ENCODE data around the gene CYFIP2. TPM values are rescaled to one million over a fixed set of nuclear protein-coding genes. Genes with fewer than 3 reads are reported as not detected.

CYFIP2 gene
- total RNA-seq, 8 experiments from 2014 or later: 8.0 to 116 (median 88.5) TPM

DNA sequence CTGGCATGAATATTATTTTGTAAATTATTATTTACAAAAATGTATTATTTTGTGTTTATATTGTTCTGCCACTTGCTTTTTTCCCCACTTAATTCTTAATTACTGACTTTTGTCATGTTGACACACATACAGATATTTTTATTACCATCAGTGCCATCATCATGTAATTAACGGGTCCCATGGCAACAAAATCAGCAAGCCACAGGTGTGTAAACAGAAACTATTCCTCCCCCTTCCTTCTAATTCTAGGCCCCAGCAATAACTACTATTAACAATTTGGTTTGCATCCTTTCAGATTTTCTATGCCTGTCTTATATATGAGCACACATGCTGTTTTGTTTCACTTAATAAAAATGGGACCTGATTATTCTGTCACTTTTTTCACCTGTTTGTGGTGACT is 29.3 kb downstream of the CYFIP2 start:
- Histone ChIP-seq H3K4me3 (no peak overlapping the region), H3K27ac (no peak overlapping the region), H3K4me1 (replicated peaks in 1 of 2) (no peaks in the 10 kb centered on the region)
- peak in 1 of 8 experiments; percentile 32 for ATAC-seq (replicated peaks in 6 of 8)
- in situ Hi-C loops (cut with MboI; ENCODE audit: low pct_unique_long_range_greater_than_20kb in 2 of 9, low sequenced_read_pairs in 9 of 9, unreplicated experiment in 9 of 9): loop anchor here in 1 of 9 experiments (25.0 kb wide), 1 partner anchor 133 kb away; the partner anchor contains the start of gene GARIN3
- 17 to 100% (median 100%) methylated on average over 1 of the region's 1 CpG; no CpG with 5 or more reads in 3 of the 10 experiments for WGBS, 10 experiments

DNA sequence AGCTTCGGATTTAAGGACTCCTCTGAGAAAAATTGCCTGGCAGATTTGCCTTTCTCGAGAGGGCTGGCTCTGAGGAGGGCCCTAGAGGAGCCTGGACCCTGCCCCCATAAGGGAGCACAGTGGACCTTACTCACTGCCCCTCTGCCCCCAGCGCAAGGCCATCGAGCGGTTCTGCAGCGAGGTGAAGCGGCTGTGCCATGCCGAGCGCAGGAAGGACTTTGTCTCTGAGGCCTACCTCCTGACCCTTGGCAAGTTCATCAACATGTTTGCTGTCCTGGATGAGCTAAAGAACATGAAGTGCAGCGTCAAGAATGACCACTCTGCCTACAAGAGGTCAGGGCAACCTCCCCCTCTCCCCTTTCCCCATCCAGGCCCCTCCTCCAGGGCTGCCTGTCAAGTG is 34.6 kb downstream of the CYFIP2 start:
- H3K27ac ChIP-seq: no peak overlapping the region
- no peaks in the 10 kb centered on the region for H3K4me1 ChIP-seq (replicated peaks in 1 of 2)
- in situ Hi-C loops (cut with MboI; ENCODE audit: low pct_unique_long_range_greater_than_20kb in 2 of 9, low sequenced_read_pairs in 9 of 9, unreplicated experiment in 9 of 9): no loop called here
- WGBS, 10 experiments: 58 to 100% (median 90%) methylated on average over 1 to 8 of the region's 10 CpGs; no CpG with 5 or more reads in 5 of the 10 experiments
- ATAC-seq (replicated peaks in 6 of 8): no peak
- no peak overlapping the region for H3K4me3 ChIP-seq

DNA sequence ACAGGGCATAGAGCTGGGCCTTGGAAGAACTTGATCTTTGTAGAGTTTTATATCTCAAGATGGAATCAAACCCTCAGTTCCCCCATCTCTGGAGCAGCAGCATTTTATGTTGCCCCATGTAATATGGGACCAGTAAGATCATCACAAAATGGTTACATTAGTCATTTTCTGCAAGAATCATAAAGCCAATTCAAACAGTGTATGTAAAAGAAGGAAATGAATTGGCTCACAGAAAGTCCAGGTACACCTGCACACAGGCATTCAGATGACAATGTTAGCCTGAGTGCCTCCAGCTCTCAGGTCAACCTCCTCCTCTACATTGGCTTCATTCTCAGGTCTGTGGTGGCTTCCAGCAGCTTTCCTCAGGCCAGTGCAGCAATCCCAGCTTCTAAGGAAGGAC is 35.1 kb downstream of the CYFIP2 start:
- H3K4me3 ChIP-seq: no peak overlapping the region
- no peak for ATAC-seq (replicated peaks in 6 of 8)
- in situ Hi-C loops (cut with MboI; ENCODE audit: low pct_unique_long_range_greater_than_20kb in 2 of 9, low sequenced_read_pairs in 9 of 9, unreplicated experiment in 9 of 9): no loop called here

DNA sequence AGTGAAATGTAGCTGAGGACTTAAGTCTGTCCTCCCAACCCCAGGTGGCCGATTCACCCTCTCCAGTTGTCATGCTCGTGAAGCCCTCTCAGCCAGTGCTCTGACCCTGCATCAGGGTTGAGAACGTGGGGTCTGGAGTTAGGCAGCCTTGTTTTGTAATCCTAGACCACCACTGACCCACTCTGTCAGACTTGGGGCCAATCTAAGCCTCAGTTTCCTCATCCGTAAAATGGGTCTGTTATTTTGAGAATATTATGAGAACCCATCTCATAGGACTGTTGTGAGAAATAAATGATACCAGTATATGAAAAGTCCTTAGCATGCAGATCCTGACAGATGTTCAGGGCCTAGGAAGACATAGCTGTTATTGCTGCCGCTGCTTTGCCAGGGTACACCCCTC is 37.1 kb downstream of the CYFIP2 start:
- H3K4me3 ChIP-seq: no peak overlapping the region
- no peak overlapping the region for H3K27ac ChIP-seq
- 50 to 100% (median 100%) methylated on average over 1 to 4 of the region's 5 CpGs; no CpG with 5 or more reads in 3 of the 10 experiments for WGBS, 10 experiments
- H3K4me1 ChIP-seq (replicated peaks in 1 of 2): no peaks in the 10 kb centered on the region
- ATAC-seq (replicated peaks in 6 of 8): no peak
- in situ Hi-C loops (cut with MboI; ENCODE audit: low pct_unique_long_range_greater_than_20kb in 2 of 9, low sequenced_read_pairs in 9 of 9, unreplicated experiment in 9 of 9): no loop called here

More for the DNA sequence above, 35.1 kb downstream of the CYFIP2 start:
- no peak overlapping the region for H3K27ac ChIP-seq
- H3K4me1 ChIP-seq (replicated peaks in 1 of 2): no peaks in the 10 kb centered on the region

DNA sequence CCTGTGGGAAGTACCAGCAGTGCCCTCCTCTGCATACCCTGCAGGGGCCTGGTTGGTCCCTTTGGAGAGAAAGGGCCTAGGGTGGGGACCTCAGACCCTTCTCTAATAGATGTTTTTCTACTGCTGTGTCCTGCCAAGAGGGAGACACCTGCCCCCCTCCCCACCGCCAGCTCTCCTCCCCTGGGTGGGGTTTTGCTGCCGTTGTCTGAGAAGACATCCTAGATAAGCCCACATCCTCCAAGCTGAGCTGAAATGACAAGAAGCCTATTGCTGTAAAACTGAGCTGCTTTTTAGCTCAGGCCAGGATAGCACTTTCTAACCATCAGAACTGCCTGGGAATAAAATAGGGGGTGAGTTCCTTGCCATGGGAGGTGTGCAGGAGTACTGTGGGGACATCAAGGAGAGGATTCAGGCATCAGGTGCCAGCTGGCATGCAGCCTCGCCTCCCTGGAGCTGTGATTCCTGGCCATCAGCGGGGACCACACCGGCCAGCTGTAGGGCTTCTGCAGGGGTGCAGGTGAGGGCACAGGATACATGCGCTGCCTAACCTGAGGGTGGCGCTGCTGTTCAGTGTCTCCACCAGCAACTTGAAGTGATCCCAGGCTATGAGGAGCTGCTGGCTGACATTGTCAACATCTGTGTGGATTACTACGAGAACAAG is 37.9 kb downstream of the CYFIP2 start:
- Histone ChIP-seq H3K27ac (no peak overlapping the region), H3K4me3 (no peak overlapping the region), H3K4me1 (replicated peaks in 1 of 2) (no peaks in the 10 kb centered on the region)
- WGBS, 10 experiments: 62 to 100% (median 80%) methylated on average over 1 to 5 of the region's 8 CpGs; no CpG with 5 or more reads in 3 of the 10 experiments
- in situ Hi-C loops (cut with MboI; ENCODE audit: low pct_unique_long_range_greater_than_20kb in 2 of 9, low sequenced_read_pairs in 9 of 9, unreplicated experiment in 9 of 9): no loop called here
- peak in 2 of 8 experiments; percentile 33 to 42 for ATAC-seq (replicated peaks in 6 of 8)

DNA sequence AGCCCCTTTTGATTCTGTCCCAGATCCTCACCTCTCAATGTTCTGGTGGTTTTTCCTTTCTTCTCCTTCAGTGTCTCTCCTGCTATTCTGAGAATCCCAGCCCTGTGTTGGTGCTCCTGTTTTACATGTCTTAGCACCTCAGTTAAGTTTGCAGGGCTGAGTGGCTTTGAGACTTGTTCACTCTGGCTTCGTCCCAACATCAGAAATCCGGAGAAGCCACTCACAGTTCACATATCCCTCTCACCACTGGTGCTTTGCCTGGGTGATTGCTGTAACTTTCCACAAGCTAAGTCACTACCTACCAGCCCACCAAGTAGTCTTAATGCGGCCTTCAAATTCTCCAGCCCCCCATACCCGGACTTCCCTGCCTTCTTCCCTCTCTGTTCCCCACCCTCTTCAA is 40.2 kb downstream of the CYFIP2 start:
- no peak overlapping the region for H3K27ac ChIP-seq
- H3K4me1 ChIP-seq (replicated peaks in 1 of 2): no peaks in the 10 kb centered on the region
- H3K4me3 ChIP-seq: no peak overlapping the region
- in situ Hi-C loops (cut with MboI; ENCODE audit: low pct_unique_long_range_greater_than_20kb in 2 of 9, low sequenced_read_pairs in 9 of 9, unreplicated experiment in 9 of 9): no loop called here
- WGBS, 10 experiments: 60 to 100% (median 90%) methylated on average over 2 to 3 of the region's 4 CpGs; no CpG with 5 or more reads in 5 of the 10 experiments
- no peak for ATAC-seq (replicated peaks in 6 of 8)

DNA sequence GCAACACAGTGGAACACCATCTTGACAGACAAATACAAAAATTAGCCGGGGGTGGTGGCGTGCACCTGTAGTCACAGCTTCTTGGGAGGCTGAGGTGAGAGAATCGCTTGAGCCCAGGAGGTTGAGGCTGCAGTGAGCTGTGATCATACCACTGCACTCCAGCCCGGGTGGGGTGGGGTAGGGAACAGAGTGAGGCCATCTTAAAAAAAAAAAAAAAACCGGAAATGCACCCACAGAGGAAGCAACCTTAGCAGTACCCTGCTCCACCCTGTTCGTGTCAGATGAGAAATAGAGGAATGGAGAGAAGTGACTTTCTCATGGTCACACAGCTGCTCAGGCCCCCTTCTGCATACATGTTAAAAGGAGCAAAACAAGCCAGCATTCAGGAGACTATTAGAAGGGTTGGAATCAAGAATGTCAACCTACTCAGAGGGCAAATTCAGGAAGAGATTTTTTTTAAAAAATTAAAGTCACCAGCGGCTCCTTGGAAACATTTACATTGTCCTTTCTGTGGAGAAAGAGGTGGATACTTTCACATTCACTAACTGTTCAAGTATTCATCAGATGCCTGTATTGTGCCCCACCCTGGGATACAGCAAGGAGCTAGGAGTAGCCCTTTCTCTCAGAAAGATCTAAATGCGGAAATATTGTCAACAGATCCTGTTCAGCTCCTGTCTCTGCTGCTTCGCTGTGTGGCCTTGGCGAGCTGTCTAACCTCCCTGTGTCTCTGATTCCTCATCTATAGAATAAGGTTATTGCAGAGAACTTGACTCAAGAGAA is 41.0 kb downstream of the CYFIP2 start:
- WGBS, 10 experiments: 10 to 100% (median 86%) methylated on average over 1 to 8 of the region's 10 CpGs; no CpG with 5 or more reads in 1 of the 10 experiments
- peak in 4 of 8 experiments; percentile 19 to 90 (median 75) for ATAC-seq (replicated peaks in 6 of 8)
- Histone ChIP-seq H3K4me1 (replicated peaks in 1 of 2) (no peaks in the 10 kb centered on the region), H3K27ac (no peak overlapping the region), H3K4me3 (no peak overlapping the region)
- in situ Hi-C loops (cut with MboI; ENCODE audit: low pct_unique_long_range_greater_than_20kb in 2 of 9, low sequenced_read_pairs in 9 of 9, unreplicated experiment in 9 of 9): no loop called here

DNA sequence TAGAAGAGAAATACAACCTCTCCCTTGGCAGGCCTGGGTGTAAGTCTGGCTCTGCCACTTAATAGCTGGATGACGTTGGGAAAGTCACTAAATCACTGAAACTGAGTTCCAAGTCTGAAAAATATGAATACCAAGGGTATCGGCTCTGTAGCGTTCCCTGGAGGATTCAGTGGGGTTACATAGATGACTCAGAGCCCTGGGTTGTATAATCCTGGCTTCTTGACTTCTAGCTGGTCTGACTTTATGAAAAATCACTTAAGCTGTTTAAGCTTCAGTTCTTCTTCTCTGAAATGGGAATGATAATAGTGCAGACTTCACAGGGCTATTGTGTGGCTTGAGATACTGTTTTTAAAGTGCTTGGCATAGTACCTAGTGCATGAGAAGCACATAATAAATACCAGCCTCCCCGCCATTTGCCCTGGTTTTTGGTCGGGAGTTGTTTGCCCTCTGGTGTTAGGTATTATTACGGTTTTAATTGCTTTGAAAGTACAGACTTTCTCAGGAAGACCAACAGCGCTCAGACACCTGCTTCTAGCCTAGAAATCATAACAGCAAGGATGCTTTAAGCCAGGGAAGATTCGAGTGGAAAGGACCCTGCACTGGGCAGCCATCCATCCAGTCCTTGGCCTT is 43.0 kb downstream of the CYFIP2 start:
- WGBS, 10 experiments: 20 to 100% (median 80%) methylated on average over 1 to 5 of the region's 8 CpGs; no CpG with 5 or more reads in 1 of the 10 experiments
- ATAC-seq (replicated peaks in 6 of 8): peak in 1 of 8 experiments; percentile 2
- no peak overlapping the region for H3K27ac ChIP-seq
- H3K4me3 ChIP-seq: no peak overlapping the region
- in situ Hi-C loops (cut with MboI; ENCODE audit: low pct_unique_long_range_greater_than_20kb in 2 of 9, low sequenced_read_pairs in 9 of 9, unreplicated experiment in 9 of 9): no loop called here
- H3K4me1 ChIP-seq (replicated peaks in 1 of 2): no peaks in the 10 kb centered on the region

DNA sequence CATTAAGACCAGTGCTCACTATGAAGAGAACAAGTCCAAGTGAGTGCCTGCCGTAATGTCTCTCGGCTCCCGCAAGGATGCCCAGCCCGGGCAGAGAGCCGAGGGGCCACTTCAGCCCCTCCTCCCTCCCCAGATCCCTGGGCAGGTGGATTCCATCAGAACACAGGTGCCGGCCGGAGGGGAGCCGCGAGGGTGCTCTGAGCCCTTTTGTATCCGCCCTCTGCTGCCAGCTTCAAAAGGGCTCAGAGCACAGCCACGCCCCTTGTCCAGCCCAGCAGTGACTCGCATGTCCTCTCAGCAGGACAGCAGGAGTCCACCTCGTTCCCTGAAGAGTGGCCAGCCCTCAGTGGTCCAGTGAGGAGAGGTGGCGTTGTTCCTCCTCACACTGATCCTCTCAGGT is 43.9 kb downstream of the CYFIP2 start:
- ATAC-seq (replicated peaks in 6 of 8): peak in 6 of 8 experiments; percentile 21 to 42 (median 36)
- Histone ChIP-seq H3K4me3 (no peak overlapping the region), H3K27ac (no peak overlapping the region), H3K4me1 (replicated peaks in 1 of 2) (no peaks in the 10 kb centered on the region)
- in situ Hi-C loops (cut with MboI; ENCODE audit: low pct_unique_long_range_greater_than_20kb in 2 of 9, low sequenced_read_pairs in 9 of 9, unreplicated experiment in 9 of 9): no loop called here
- WGBS, 10 experiments: 54 to 100% (median 80%) methylated on average over 1 to 5 of the region's 14 CpGs; no CpG with 5 or more reads in 5 of the 10 experiments

DNA sequence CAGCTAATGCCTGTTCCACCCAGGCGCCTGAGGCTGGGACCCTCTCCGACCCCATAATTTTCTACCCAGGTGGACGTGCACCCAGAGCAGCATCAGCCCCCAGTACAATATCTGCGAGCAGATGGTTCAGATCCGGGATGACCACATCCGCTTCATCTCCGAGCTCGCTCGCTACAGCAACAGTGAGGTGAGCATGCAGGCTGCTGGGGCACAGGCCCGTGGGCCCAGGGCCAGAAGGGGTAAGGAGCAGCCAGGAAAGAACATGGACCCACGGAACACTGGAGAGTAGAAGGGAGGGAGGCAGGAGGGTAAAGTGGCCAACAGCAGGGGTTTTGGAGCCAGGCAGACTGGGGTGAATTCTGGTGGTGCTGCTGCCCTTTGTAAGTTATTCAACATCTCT is 45.7 kb downstream of the CYFIP2 start:
- Histone ChIP-seq H3K27ac (no peak overlapping the region), H3K4me3 (no peak overlapping the region), H3K4me1 (replicated peaks in 1 of 2) (no peaks in the 10 kb centered on the region)
- in situ Hi-C loops (cut with MboI; ENCODE audit: low pct_unique_long_range_greater_than_20kb in 2 of 9, low sequenced_read_pairs in 9 of 9, unreplicated experiment in 9 of 9): no loop called here
- no peak for ATAC-seq (replicated peaks in 6 of 8)
- 88 to 100% methylated on average over 1 to 4 of the region's 11 CpGs; no CpG with 5 or more reads in 8 of the 10 experiments for whole genome bisulfite sequencing, 10 experiments

DNA sequence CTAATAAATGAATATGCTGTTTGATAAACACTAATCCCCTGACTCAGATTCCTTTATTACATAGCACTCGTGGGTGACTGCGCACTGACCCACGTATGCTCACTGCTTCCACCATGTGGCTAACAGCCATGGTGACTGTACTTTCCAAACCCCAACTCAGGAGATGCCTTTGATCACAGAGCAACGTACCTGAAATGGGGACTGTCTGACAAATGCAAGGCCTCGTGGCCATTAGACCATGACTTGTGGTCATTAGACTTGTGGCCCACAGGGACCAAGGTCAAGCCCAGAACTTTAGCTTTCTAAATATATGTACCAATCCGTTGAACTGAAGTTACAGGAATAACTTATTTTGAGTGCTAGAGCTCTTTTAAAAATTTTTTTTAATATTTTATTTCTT is 46.6 kb downstream of the CYFIP2 start:
- WGBS, 10 experiments: 4 to 80% (median 56%) methylated on average over 1 to 6 of the region's 6 CpGs
- ATAC-seq (replicated peaks in 6 of 8): peak; percentile 38 to 91 (median 72)
- no peak overlapping the region for H3K4me3 ChIP-seq
- H3K4me1 ChIP-seq (replicated peaks in 1 of 2): no peaks in the 10 kb centered on the region
- no peak overlapping the region for H3K27ac ChIP-seq
- in situ Hi-C loops (cut with MboI; ENCODE audit: low pct_unique_long_range_greater_than_20kb in 2 of 9, low sequenced_read_pairs in 9 of 9, unreplicated experiment in 9 of 9): no loop called here

DNA sequence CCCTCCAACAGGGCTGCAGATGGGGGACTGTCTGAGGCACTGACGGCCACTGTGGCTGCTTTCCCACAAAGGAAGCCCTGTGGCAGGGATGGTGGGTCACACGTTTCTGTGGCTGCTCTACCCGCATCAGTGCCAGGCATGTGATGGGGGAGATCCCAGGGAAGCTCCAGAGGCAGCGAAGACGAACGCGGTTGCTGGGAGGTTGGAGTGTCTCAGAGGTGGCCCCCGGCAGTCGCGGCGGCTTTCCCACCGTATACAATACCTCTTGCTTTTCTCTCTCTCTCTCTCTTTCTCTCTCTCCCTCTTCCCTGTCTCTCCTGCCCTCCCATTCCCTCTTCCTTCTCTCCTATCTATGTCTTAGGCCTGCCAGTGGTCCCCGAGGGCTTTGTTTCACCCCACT is 56.7 kb downstream of the CYFIP2 start:
- in situ Hi-C loops (cut with MboI; ENCODE audit: low pct_unique_long_range_greater_than_20kb in 2 of 9, low sequenced_read_pairs in 9 of 9, unreplicated experiment in 9 of 9): no loop called here

DNA sequence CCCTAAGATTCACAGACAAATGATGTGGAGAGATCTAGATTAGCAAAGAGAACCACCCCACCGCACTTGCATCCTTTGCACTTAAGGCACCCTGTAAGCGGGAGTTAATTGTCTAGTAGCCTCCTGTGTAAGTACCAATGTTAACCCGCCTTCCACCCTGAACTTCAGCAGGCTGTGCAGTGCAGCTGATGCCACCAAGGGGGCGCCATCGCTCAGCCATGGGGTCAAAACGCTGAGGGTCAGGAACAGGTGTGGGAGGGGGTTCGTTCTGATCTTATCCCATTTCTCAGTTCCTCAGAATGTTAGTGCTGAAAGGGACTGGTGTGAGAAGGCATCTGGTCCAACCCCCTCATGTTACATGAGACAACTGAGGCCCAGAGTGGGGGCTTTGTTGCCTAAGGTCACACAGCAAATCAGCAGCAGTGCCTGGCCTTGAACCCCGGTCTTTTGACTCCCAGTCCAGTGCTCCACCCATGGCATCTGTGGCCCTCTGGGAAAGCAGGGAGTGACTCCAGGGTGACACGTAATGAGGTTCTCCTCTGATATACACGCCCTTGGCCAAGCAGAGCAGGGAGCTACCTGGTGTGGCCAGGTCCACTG is 57.3 kb downstream of the CYFIP2 start:
- 60 to 100% (median 85%) methylated on average over 1 to 8 of the region's 10 CpGs; no CpG with 5 or more reads in 4 of the 10 experiments for WGBS, 10 experiments
- no peak overlapping the region for H3K4me3 ChIP-seq
- no peak for ATAC-seq (replicated peaks in 6 of 8)
- no peaks in the 10 kb centered on the region for H3K4me1 ChIP-seq (replicated peaks in 1 of 2)
- no peak overlapping the region for H3K27ac ChIP-seq
- in situ Hi-C loops (cut with MboI; ENCODE audit: low pct_unique_long_range_greater_than_20kb in 2 of 9, low sequenced_read_pairs in 9 of 9, unreplicated experiment in 9 of 9): no loop called here

More for the DNA sequence above, 56.7 kb downstream of the CYFIP2 start:
- no peak overlapping the region for H3K4me3 ChIP-seq
- 88 to 100% (median 100%) methylated on average over 1 to 6 of the region's 13 CpGs; no CpG with 5 or more reads in 6 of the 10 experiments for WGBS, 10 experiments
- no peak for ATAC-seq (replicated peaks in 6 of 8)
- H3K4me1 ChIP-seq (replicated peaks in 1 of 2): no peaks in the 10 kb centered on the region
- no peak overlapping the region for H3K27ac ChIP-seq

Data from motor neuron (in vitro differentiated cells).